ENCODE data around the gene ARIH2. TPM values are rescaled to one million over a fixed set of nuclear protein-coding genes. Genes with fewer than 3 reads are reported as not detected.

Gene ARIH2
- total RNA-seq, 1 experiment from 2014 or later: 167 TPM

DNA sequence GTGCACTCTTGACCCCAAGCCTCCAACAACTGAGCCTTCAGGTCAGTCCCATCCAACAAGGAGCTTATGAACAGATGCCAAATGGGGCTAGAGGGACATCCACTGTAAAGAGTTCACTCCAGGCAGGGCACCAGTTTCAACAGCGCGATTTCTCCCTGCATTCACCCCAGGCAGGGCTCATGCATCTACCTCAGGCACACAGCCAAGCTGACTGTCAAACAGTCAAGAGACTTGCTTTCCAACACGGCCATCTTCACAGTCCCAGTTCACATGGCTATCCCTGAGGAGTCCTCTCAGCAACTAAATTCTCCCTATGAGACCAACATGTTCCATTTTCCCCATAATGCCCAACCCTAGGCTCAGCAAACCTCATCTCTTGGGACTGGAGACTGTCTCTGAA is 37.6 kb upstream of the ARIH2 start:
- TF ChIP-seq, protein P1, sequence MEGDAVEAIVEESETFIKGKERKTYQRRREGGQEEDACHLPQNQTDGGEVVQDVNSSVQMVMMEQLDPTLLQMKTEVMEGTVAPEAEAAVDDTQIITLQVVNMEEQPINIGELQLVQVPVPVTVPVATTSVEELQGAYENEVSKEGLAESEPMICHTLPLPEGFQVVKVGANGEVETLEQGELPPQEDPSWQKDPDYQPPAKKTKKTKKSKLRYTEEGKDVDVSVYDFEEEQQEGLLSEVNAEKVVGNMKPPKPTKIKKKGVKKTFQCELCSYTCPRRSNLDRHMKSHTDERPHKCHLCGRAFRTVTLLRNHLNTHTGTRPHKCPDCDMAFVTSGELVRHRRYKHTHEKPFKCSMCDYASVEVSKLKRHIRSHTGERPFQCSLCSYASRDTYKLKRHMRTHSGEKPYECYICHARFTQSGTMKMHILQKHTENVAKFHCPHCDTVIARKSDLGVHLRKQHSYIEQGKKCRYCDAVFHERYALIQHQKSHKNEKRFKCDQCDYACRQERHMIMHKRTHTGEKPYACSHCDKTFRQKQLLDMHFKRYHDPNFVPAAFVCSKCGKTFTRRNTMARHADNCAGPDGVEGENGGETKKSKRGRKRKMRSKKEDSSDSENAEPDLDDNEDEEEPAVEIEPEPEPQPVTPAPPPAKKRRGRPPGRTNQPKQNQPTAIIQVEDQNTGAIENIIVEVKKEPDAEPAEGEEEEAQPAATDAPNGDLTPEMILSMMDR (IDR thresholded peaks at IDR 0.05; ENCODE audit: unreplicated experiment): no peak
- Mint-ChIP-seq H3K4me3 (ENCODE audit: unreplicated experiment) (no peak overlapping the region), H3K27me3 (ENCODE audit: insufficient read depth, unreplicated experiment) (no peaks in the 10 kb centered on the region), H3K9me3 (ENCODE audit: unreplicated experiment) (no peaks in the 10 kb centered on the region), H3K36me3 (ENCODE audit: insufficient read depth, unreplicated experiment) (peaks cover 25% of the 10 kb centered on the region), H3K27ac (ENCODE audit: low read depth, unreplicated experiment) (no peak overlapping the region), H3K4me1 (ENCODE audit: insufficient read depth, unreplicated experiment) (no peaks in the 10 kb centered on the region)
- no TSS peak for BruUV-seq (replicated peaks)
- DNase-seq (ENCODE audit: unreplicated experiment): no peak
- intact Hi-C loops (cut with micrococcal nuclease): no loop called here
- ChIA-PET CTCF (no interaction called here), POLR2A (interaction anchor here (1.9 kb wide), 1 partner anchor 18 kb away, joined by 5 read pairs; the partner anchor contains the start of gene SLC25A20)

DNA sequence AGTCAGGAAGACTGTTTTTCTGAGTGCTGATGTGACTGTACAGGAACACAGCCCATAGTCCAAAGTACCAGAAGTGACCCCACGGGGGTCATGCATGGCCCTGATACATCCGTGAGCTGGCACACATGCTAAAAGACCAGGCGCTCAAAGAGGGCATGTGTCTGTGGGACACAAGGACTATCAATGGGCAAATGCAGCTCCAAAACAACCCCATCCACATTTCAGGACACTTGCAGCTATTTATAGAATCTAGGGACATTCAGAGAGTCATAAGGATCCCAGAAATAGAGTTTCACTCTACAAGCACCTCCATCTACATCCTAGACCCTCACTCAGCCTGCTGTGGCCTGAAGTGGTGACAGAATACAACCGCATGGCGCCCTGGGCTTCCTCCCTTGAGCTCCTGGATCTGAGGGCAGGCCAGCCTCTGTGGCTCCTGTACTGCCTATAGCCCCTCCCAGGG is 37.0 kb upstream of the ARIH2 start:
- ChIA-PET CTCF (no interaction called here), POLR2A (interaction anchor here (1.9 kb wide), 1 partner anchor 17 kb away, joined by 5 read pairs; the partner anchor contains the start of gene SLC25A20)
- no peaks in the 10 kb centered on the region for H3K4me1 Mint-ChIP-seq (ENCODE audit: insufficient read depth, unreplicated experiment)
- no TSS peak for BruUV-seq (replicated peaks)
- intact Hi-C loops (cut with micrococcal nuclease): no loop called here
- H3K4me3 Mint-ChIP-seq (ENCODE audit: unreplicated experiment): no peak overlapping the region
- TF ChIP-seq, protein P1 (IDR thresholded peaks at IDR 0.05; ENCODE audit: unreplicated experiment): no peak
- H3K36me3 Mint-ChIP-seq (ENCODE audit: insufficient read depth, unreplicated experiment): peaks cover 25% of the 10 kb centered on the region
- no peak for DNase-seq (ENCODE audit: unreplicated experiment)
- H3K27me3 Mint-ChIP-seq (ENCODE audit: insufficient read depth, unreplicated experiment): no peaks in the 10 kb centered on the region
- no peak overlapping the region for H3K27ac Mint-ChIP-seq (ENCODE audit: low read depth, unreplicated experiment)
- no peaks in the 10 kb centered on the region for H3K9me3 Mint-ChIP-seq (ENCODE audit: unreplicated experiment)

DNA sequence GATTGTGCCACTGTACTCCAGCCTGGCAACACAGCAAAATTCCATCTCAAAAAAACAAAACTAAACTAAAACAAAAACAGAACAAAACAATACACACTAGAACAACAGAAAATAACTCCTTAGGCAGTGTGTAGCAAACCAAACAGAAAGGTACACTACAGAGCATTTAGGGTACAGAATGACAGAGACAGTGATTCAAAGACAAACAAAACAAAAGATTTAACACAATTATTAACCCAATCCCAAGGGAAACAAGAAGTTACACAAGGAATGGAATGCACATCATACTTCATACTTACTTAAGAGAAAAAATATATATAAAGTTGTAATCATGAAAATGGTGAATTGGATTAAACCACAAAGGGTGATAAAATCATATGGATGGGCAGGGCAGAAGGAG is 32.9 kb upstream of the ARIH2 start:
- TF ChIP-seq, protein P1 (IDR thresholded peaks at IDR 0.05; ENCODE audit: unreplicated experiment): no peak
- DNase-seq (ENCODE audit: unreplicated experiment): no peak
- POLR2A ChIA-PET: no interaction called here
- H3K27ac Mint-ChIP-seq (ENCODE audit: low read depth, unreplicated experiment): no peak overlapping the region
- no peaks in the 10 kb centered on the region for H3K27me3 Mint-ChIP-seq (ENCODE audit: insufficient read depth, unreplicated experiment)
- H3K4me1 Mint-ChIP-seq (ENCODE audit: insufficient read depth, unreplicated experiment): no peaks in the 10 kb centered on the region
- no peaks in the 10 kb centered on the region for H3K9me3 Mint-ChIP-seq (ENCODE audit: unreplicated experiment)
- CTCF ChIA-PET: no interaction called here
- intact Hi-C loops (cut with micrococcal nuclease): no loop called here
- peaks cover 22% of the 10 kb centered on the region for H3K36me3 Mint-ChIP-seq (ENCODE audit: insufficient read depth, unreplicated experiment)
- BruUV-seq (replicated peaks): no TSS peak
- no peak overlapping the region for H3K4me3 Mint-ChIP-seq (ENCODE audit: unreplicated experiment)

DNA sequence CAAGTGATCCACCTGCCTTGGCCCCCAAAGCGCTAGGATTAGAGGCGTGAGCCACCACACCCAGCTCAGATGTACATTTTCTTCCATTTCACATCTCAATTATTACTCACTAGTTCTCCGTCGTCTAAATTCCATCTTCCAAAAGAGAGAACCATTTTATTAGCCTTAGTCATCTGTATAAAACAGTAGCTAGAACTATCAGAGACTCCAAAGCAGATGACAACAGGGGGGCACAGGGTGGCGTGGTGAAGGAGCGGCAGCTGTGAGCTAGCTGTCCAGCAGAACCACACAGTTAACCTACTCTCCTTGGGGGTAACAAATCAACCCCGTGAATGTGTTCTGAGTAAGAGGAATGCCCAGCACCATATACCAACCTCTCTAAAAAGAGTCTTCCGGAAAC is 27.0 kb upstream of the ARIH2 start:
- ChIA-PET POLR2A (interaction anchor here (0.6 kb wide), 1 partner anchor 333 kb away, joined by 3 read pairs; no protein-coding TSS in a partner anchor), CTCF (interaction anchor here (0.5 to 0.6 kb wide), 2 partner anchors 8 to 15 kb away, joined by 3 read pairs; no protein-coding TSS in a partner anchor)
- no peak for DNase-seq (ENCODE audit: unreplicated experiment)
- TF ChIP-seq, protein P1 (IDR thresholded peaks at IDR 0.05; ENCODE audit: unreplicated experiment): no peak
- Mint-ChIP-seq H3K27me3 (ENCODE audit: insufficient read depth, unreplicated experiment) (no peaks in the 10 kb centered on the region), H3K27ac (ENCODE audit: low read depth, unreplicated experiment) (no peak overlapping the region), H3K4me1 (ENCODE audit: insufficient read depth, unreplicated experiment) (peaks cover 9% of the 10 kb centered on the region), H3K9me3 (ENCODE audit: unreplicated experiment) (no peaks in the 10 kb centered on the region), H3K4me3 (ENCODE audit: unreplicated experiment) (no peak overlapping the region), H3K36me3 (ENCODE audit: insufficient read depth, unreplicated experiment) (peaks cover 4% of the 10 kb centered on the region)
- BruUV-seq (replicated peaks): no TSS peak
- intact Hi-C loops (cut with micrococcal nuclease): no loop called here
